ENCODE results near the gene TRIM22. TPM values are rescaled to one million over a fixed set of nuclear protein-coding genes. Genes with fewer than 3 reads are reported as not detected.
"Not testable (repeated sequence)": the region's sequence is repeated elsewhere in the genome, so short reads cannot be mapped to it uniquely, and the experiment has no call there.

TRIM22 gene, protein sequence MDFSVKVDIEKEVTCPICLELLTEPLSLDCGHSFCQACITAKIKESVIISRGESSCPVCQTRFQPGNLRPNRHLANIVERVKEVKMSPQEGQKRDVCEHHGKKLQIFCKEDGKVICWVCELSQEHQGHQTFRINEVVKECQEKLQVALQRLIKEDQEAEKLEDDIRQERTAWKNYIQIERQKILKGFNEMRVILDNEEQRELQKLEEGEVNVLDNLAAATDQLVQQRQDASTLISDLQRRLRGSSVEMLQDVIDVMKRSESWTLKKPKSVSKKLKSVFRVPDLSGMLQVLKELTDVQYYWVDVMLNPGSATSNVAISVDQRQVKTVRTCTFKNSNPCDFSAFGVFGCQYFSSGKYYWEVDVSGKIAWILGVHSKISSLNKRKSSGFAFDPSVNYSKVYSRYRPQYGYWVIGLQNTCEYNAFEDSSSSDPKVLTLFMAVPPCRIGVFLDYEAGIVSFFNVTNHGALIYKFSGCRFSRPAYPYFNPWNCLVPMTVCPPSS
- total RNA-seq = 116 and 129 TPM in 2 replicates

DNA sequence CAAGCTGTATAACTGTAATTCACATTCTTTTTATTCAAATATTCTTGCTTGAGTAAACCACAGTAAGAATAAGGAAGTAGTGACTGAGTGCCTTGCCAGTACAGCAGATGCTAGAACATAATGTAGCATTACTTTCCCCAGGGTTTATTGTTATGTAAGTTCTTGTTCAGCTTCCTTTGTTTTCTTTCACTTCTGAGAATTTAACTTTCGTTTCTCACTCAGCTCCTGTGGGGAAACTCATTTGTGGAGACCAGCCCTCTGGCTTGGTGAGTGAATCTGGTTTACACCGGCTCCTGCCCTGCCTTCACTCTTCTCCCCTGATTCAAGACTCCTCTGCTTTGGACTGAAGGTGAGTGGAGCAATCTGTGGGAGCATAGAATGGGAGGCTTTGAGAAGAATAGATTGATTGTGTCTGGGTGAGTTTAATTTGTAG is at the start of gene TRIM22:
Gene TRIM22, plus strand, starts transcription at position 240 of the 433 bp plus-strand sequence. CDS start 6,443 bp downstream, outside the sequence.
- peak; percentile 40 for DNase-seq (ENCODE audit: low read depth, low spot score)

- DNase-seq (ENCODE audit: low read depth, low spot score) = no peak
Observed at GRCh38 chr11:5639953-5640352, 49.6 kb upstream of the TRIM22 start.

DNA sequence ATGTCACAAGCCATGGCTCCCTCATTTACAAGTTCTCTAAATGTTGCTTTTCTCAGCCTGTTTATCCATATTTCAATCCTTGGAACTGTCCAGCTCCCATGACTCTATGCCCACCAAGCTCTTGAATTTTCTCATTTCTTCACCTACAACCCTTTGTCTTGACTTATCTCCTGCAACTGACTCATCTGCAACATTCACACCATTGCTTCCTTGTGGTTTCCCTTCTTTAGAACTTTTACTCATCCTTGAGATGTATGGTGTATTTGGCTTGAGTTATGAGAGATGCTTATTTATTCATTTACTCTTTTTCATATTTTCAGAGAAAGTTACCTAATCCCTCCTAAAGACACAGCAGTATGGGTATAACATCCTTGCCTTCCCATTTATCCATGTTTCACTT is 46.0 kb upstream of the TRIM22 start:
- no peak for DNase-seq (ENCODE audit: low read depth, low spot score)

GRCh38 chr11:5646139-5646538 is 43.5 kb upstream of the TRIM22 start:
- DNase-seq (ENCODE audit: low read depth, low spot score) = no peak

GRCh38 chr11:5655474-5655873 is 34.1 kb upstream of the TRIM22 start:
- DNase-seq (ENCODE audit: low read depth, low spot score) = no peak

DNA sequence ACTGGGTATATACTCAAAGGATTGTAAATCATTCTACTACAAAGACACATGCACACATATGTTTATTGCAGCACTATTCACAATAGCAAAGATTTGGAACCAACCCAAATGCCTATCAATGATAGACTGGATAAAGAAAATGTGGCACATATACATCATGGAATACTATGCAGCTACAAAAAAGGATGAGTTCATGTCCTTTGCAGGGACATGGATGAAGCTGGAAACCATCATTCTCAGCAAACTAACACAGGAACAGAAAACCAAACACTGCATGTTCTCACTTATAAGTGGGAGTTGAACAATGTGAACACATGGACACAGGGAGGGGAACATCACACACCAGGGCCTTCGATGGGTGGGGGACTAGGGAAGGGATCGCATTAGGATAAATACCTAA is 32.6 kb upstream of the TRIM22 start:
- not testable (repeated sequence) for DNase-seq (ENCODE audit: low read depth, low spot score)

GRCh38 chr11:5658318-5658717 is 31.3 kb upstream of the TRIM22 start:
- DNase-seq (ENCODE audit: low read depth, low spot score) = no peak

DNA sequence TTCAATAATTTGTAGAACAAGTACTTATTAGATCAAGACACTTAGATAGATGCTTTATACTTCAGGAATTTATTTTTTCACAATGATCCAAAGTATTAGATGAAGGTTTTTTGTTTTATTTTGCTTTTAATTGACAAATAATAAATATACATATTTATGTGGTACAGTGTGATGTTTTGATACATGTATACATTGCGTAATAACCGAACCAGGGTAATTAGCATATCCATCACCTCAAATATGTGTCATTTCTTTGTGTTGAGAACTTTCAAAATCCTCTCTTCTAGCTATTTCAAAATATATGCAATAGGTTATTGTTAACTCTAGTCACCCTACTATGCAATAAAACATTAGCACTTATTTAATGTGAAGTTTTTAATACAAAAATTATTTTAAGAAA is 26.1 kb upstream of the TRIM22 start:
- no peak for DNase-seq (ENCODE audit: low read depth, low spot score)

DNA sequence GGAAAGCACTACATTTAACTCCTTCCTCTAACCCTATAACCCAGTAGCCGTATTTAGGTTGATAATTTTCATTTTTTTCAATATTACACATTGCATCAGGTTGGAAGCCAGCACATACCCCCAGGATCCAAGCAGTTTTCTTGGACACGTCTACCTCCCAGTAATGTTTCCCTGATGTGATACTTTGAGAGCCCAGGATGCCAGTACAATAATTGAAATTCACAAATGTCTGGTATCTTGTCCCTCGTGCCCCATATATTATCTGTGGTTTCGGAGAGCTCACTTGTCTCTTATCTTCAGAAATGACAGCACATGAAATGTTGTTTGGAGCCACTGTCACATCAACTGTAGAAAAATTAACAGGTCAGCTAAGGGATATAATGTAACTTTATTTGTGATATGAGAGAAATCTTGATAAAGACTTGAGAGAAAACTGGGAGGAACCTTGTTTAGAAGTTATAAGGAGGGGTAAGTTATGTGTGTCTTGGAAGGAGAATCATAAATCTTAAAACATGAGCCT is 24.5 kb upstream of the TRIM22 start:
- no peak for DNase-seq (ENCODE audit: low read depth, low spot score)

DNA sequence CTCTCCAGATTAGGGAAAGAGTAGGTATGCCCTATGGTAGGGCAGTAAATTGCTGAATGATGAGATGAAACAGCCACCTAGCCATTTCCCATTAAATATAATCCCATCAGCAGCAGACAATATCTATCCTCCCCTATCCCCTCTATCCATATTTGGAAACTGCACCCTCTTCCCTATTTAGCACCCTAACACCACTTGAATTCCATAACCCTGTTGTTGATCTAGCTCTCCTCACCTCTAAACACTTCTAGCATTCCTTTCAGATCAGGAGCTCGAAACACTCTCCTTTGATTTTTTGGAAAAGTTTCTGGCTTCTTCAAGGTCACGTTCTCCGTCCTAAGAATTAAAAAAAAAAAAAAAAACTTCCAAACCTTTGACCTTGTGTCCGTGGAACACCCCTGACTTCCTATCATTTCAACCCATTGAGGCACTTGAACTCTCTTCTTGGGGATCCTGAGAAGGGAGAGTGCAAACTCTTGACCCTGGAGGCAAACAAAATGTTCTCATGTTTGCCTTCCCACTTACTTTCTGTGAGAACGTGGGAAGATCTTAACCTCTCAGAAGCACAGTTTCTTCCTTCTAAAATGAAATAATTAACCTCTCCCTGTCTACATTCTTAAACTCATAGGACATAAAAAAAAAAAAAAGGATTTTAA is 23.7 kb upstream of the TRIM22 start:
- DNase-seq (ENCODE audit: low read depth, low spot score) = no peak

GRCh38 chr11:5666402-5666793 is 23.2 kb upstream of the TRIM22 start:
- no peak for DNase-seq (ENCODE audit: low read depth, low spot score)

DNA sequence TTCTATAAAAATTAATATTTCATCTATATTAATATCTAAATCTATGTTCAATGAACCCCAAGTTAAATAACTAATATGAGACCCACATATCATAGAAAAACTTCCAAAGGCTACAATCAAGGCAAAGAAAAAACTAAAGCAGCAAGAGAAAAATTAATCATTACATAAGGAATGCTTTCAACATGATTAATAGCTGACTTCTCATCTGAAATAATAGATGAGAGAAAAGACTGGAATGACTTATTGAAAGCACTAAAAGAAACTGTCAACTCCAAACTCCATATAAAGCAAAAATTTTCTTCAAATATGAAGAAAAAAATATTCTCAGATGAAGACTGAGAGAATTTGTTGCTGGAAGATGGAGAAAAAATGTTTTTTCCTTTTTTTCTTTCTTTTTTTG is 17.8 kb upstream of the TRIM22 start:
- no peak for DNase-seq (ENCODE audit: low read depth, low spot score)

DNA sequence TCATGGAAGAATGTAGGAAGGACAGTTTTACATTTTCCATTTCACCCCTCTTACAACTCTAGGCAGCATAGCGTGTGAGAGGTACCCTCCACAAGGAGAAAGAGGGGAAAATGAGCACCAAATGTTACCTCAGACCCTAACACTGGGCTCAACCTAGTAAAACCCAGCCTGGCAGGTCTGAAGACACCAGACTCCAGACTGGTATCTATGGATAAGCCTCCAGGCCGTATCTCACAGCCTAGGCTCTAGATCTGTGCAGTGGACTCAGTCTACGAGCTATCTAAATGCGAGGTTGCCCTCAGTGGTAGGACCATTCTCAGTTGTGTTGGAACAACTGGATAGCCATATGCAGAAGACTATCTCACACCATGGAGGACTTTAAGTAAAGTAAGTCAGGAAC is 15.2 kb upstream of the TRIM22 start:
- DNase-seq (ENCODE audit: low read depth, low spot score) = no peak

DNA sequence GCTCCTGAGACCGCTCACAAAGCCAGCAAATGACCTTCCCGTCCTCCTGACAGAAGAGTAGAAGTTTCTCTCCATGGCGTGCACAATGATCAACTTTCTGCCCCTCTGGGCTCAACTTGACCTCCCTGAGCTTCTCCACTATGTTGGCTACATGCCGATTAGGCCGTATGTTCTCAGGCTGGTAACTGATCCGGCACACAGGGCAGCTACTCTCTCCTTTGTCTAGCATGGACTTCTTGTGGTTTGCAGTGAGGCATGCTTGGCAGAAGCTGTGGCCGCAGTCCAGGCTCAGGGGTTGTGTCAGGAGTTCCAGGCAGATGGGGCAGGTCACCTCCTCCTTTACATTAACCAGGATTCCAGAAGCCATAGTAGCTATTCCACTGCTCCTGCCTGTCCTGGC is 9.8 kb upstream of the TRIM22 start:
- no peak for DNase-seq (ENCODE audit: low read depth, low spot score)

DNA sequence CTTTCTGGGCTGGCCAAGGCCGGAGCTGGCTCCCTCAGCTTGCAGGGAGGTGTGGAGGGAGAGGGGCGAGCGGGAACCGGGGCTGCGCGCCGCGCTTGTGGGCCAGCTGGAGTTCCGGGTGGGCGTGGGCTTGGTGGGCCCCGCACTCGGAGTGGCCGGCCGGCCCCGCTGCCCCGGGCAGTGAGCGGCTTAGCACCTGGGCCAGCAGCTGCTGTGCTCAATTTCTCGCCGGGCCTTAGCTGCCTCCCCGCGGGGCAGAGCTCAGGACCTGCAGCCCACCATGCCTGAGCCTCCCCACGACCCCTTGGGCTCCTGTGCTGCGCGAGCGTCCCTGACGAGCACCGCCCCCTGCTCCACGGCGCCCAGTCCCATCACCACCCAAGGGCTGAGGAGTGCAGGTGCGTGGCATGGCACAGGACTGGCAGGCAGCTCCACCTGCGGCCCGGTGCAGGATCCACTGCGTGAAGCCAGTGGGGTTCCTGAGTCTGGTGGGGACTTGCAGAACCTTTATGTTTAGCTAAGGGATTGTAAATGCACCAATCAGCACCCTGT is 6.6 kb upstream of the TRIM22 start:
- DNase-seq (ENCODE audit: low read depth, low spot score) = not testable (repeated sequence)

DNA sequence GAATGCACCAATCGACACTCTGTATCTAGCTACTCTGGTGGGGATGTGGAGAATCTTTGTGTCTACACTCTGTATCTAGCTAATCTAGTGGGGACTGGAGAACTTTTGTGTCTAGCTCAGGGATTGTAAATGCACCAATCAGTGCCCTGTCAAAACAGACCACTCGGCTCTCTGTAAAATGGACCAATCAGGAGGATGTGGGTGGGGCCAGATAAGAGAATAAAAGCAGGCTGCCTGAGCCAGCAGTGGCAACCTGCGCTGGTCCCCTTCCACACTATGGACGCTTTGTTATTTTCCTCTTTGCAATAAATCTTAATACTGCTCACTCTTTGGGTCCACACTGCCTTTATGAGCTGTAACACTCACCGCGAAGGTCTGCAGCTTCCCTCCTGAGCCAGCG is 6.0 kb upstream of the TRIM22 start:
- not testable (repeated sequence) for DNase-seq (ENCODE audit: low read depth, low spot score)

DNA sequence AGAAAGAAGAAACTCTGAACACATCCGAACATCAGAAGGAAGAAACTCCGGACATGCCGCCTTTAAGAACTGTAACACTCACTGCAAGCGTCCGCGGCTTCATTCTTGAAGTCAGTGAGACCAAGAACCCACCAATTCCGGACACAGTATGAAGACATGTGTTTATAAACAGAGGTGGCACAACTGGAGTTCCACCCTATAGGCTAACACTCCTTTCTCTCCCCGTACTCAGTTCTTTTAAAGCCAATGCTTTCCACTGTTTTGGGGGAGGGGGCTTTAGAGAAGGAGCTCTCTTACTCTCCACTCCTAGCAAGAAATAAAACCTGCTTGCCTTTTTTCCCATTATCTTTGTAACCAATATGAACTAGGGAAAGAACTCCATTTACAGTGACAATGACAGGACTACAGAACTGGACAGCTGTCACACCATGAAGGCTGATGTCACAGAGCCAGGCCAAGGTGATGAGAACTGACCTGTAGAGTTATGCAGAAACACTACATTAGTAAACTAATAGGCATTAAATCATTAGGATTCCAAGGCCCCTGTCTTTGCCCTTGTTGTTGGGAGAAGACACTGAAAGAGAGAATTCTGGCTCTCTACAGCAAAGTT is 5.4 kb upstream of the TRIM22 start:
- DNase-seq (ENCODE audit: low read depth, low spot score) = no peak

DNA sequence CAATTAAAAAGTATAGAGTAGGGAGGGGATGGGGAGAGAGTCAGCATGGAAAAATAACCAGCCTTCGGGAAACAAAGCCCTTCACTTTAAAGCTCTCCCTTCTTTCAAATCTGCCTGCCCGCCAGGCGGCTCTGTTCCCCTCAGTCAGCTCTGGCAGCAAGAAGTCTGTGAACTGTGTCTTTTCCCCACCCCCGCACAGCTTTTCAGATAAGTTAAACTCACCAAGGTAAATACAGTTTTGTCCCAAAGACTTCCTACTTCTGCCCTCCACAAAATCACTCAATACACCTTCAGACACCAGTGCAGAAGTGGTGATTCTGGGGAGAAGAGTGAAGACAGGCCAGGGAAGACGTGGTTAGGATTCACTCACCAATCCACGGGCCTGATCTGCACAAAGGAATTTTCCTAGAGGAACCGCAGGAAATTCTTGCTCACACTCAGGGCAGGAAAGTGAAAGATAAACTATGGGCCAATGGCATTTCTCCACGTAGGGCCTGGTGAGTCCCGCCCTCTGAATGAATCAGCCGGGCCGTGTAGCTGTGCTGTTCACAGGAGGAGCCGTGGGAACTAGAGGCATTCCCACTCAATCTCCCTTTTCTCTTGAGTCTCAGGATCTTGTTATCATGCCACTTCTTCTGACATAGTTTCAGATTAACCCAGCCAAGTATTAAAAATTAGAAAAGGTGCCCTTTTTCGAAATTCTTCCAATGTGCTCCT is 4.8 kb upstream of the TRIM22 start, which contains the start of gene TRIM5:
Gene TRIM5, minus strand, starts transcription at position 429 of the 717 bp plus-strand sequence. CDS start 4,897 bp downstream, outside the sequence.
- DNase-seq (ENCODE audit: low read depth, low spot score) = peak; percentile 96

- DNase-seq (ENCODE audit: low read depth, low spot score) = no peak
Observed at GRCh38 chr11:5686426-5686825, 3.2 kb upstream of the TRIM22 start.

DNA sequence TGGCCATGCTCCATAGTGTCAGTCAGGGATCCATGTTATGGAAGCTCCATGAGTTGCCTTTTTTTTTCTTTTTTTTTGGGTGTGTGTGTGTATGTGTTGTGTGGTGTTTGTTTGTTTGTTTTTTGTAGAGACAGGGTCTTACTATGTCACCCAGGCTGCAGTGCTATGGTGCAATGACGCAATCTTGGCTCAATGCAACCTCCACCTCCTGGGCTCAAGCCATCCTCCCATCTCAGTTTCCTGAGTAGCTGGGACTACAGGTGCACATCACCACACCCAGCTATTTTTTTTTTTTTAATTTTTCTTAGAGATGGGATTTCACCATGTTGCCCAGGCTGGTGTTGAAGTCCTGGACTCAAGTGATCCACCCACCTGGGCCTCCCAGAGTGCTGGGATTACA is 1.1 kb upstream of the TRIM22 start:
- no peak for DNase-seq (ENCODE audit: low read depth, low spot score)

DNA sequence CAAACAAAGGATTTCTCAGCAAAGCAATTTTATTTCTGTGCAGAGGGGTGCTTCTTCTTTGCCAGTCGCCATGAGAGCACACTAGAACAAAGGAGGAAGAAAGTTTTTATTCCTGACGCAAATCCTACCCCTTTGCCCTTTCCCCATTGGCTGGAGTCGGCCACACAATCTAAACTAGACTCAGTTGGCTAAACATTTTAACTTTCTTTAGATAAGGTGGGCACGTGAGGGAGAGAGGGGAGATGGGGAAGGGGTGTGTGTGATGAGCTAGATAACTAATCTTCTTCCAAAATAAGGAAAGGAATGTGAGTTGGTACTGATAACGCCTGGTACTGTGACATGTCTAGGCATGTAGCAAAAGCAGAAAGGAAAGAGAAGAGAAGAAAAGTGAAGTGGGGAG is 626 bp downstream of the TRIM22 start:
- DNase-seq (ENCODE audit: low read depth, low spot score) = peak; percentile 40

Measured in pulmonary artery endothelial cell (primary cell).